SK-N-SH (cell line): ENCODE data around the gene ACVRL1. TPM values are rescaled to one million over a fixed set of nuclear protein-coding genes. Genes with fewer than 3 reads are reported as not detected.
A peak's percentile ranks its signal among the peaks of the same experiment; 100 is the strongest.

ENCODE experiments used
- CTCF ChIA-PET: fragments of 300-600, 350-600 bp; formaldehyde crosslinking; extraction: SDS; loops from one replicate; lab custom pipeline; 2021; lab: Yijun Ruan, JAX
- POLR2A ChIA-PET: fragments of 350-600 bp; sonication (Branson Sonifier 250); formaldehyde crosslinking; extraction: SDS; loops from one replicate; lab custom pipeline; 2020; ENCODE audit warnings: antibody characterized with exemption, inconsistent platforms; lab: Yijun Ruan, JAX
- DNase-seq: peaks from one replicate; pipeline ENCODE4 v3.0.0; 2012
- H2AFZ ChIP-seq: fragments of 200-600 bp; sonication (generic); 2 replicates; pipeline ENCODE4 v1.8.1; 2016; ENCODE audit warnings: antibody characterized with exemption, mild to moderate bottlenecking, low read depth
- H3F3A ChIP-seq: fragments of 200-600 bp; sonication (generic); replicated peaks from 2 replicates; pipeline ENCODE3; 2016; ENCODE audit warnings: antibody characterized with exemption, mild to moderate bottlenecking; ENCODE audit not compliant: insufficient read depth
- H3K27ac ChIP-seq, 2 experiments: fragments of 200-500 bp in 1 of 2; fragments of 200-600 bp in 1 of 2; sonication (Bioruptor generic) in 1 of 2; sonication (generic), shearing (Covaris generic) in 1 of 2; 2 replicates each; pipeline versions ENCODE4 v1.5.1 to v1.6.1; 2014 to 2016; ENCODE audit warnings: low read depth in 2 of 2, inconsistent platforms in 1 of 2, low read length in 1 of 2, mild to moderate bottlenecking in 1 of 2, mixed read lengths in 1 of 2
- H3K27me3 ChIP-seq: fragments of 200-600 bp; sonication (generic), shearing (Covaris generic); 2 replicates; pipeline ENCODE4 v1.6.1; 2016; ENCODE audit warnings: mixed run types; ENCODE audit not compliant: insufficient read depth
- H3K36me3 ChIP-seq, 2 experiments: fragments of 200-500 bp in 1 of 2; fragments of 200-600 bp in 1 of 2; sonication (Bioruptor generic) in 1 of 2; sonication (generic) in 1 of 2; replicated peaks in 1 of 2; 2 replicates each; pipeline versions ENCODE3 to v1.5.1; 2014 to 2016; ENCODE audit warnings: low read length in 1 of 2, mild to moderate bottlenecking in 1 of 2; ENCODE audit not compliant: insufficient read depth in 2 of 2, control insufficient read depth in 1 of 2
- H3K4me1 ChIP-seq, 2 experiments: fragments of 200-500 bp in 1 of 2; fragments of 200-600 bp in 1 of 2; sonication (Bioruptor generic) in 1 of 2; sonication (generic), shearing (Covaris generic) in 1 of 2; 2 replicates each; pipeline versions ENCODE4 v1.5.1 to v1.6.1; 2014 to 2016; ENCODE audit warnings: low read depth in 1 of 2, low read length in 1 of 2, mixed run types in 1 of 2; ENCODE audit not compliant: insufficient read depth in 2 of 2, control insufficient read depth in 1 of 2
- H3K4me2 ChIP-seq: fragments of 200-600 bp; sonication (generic), shearing (Covaris generic); 2 replicates; pipeline ENCODE4 v1.6.1; 2017; ENCODE audit warnings: mixed run types
- H3K4me3 ChIP-seq, 2 experiments: fragments of 200-500 bp in 1 of 2; fragments of 200-600 bp in 1 of 2; sonication (Bioruptor generic) in 1 of 2; sonication (generic), shearing (Covaris generic) in 1 of 2; 2 replicates each; pipeline versions ENCODE4 v1.5.1 to v1.8.1; 2014 to 2016; ENCODE audit warnings: low read depth in 2 of 2, inconsistent platforms in 1 of 2, low read length in 1 of 2, mild to moderate bottlenecking in 1 of 2, mixed read lengths in 1 of 2, moderate library complexity in 1 of 2
- H3K79me2 ChIP-seq: fragments of 200-600 bp; sonication (generic); 2 replicates; pipeline ENCODE4 v1.8.1; 2017; ENCODE audit warnings: mild to moderate bottlenecking; ENCODE audit not compliant: insufficient read depth
- H3K9ac ChIP-seq: fragments of 200-600 bp; sonication (generic); 2 replicates; pipeline ENCODE4 v1.6.1; 2017; ENCODE audit warnings: mixed run types
- H3K9me2 ChIP-seq: fragments of 200-600 bp; sonication (generic); 2 replicates; pipeline ENCODE4 v1.6.1; 2017; ENCODE audit warnings: mixed run types
- H3K9me3 ChIP-seq: fragments of 200-600 bp; sonication (generic); 2 replicates; pipeline ENCODE4 v1.6.1; 2017; ENCODE audit warnings: mixed run types, mild to moderate bottlenecking, moderate library complexity
- H4K20me1 ChIP-seq: fragments of 200-600 bp; sonication (generic); 2 replicates; pipeline ENCODE4 v1.6.1; 2017; ENCODE audit warnings: mild to moderate bottlenecking, mixed run types; ENCODE audit not compliant: insufficient read depth
- ELF1 ChIP-seq: IDR thresholded peaks from 2 replicates; pipeline ENCODE4 v1.4.0; 2012
- EP300 ChIP-seq, 2 experiments: IDR thresholded peaks; 2 replicates each; pipeline versions ENCODE4 v1.4.0 to v1.6.1; 2012; ENCODE audit warnings: borderline replicate concordance in 1 of 2, low read depth in 1 of 2, low read length in 1 of 2
- FOSL2 ChIP-seq: IDR thresholded peaks from 2 replicates; pipeline ENCODE4 v1.4.0; 2012; ENCODE audit warnings: low read depth, mild to moderate bottlenecking, moderate library complexity, borderline replicate concordance
- JUND ChIP-seq: IDR thresholded peaks from 2 replicates; pipeline ENCODE4 v1.4.0; 2012
- MXI1 ChIP-seq: IDR thresholded peaks from 2 replicates; pipeline ENCODE4 v1.6.1; 2012; ENCODE audit warnings: mild to moderate bottlenecking, low read depth, low read length, improper control_type of control experiment
- POLR2AphosphoS5 ChIP-seq: IDR thresholded peaks from 2 replicates; pipeline ENCODE4 v1.6.1; 2012; ENCODE audit warnings: low read depth, low read length
- WGBS: methylation state at CpG from one replicate; pipeline ENCODE4 v1.1.6; 2017; ENCODE audit warnings: low lambda C conversion rate; 5-methylcytosine and 5-hydroxymethylcytosine counted together
- polyA plus RNA-seq, 3 experiments: library from polyadenylated mRNA; depleted of rRNA; stranded (reverse); fragments of >200 nt; gene quantifications; 2 replicates each; pipeline ENCODE4 v1.2.3, GENCODE V29; 2012
- TF ChIP-seq, protein P1 (sequence below): fragments of 150-350 bp; IDR thresholded peaks from 2 replicates; pipeline ENCODE4 v1.6.1; 2017; ENCODE audit warnings: antibody characterized with exemption, low read length, low read depth, borderline replicate concordance
- TF ChIP-seq, protein P2 (sequence below): fragments of 200-600 bp; sonication (generic); IDR thresholded peaks from 2 replicates; pipeline ENCODE4 v1.6.1; 2017; ENCODE audit warnings: antibody characterized with exemption, mild to moderate bottlenecking, moderate library complexity

ACVRL1 gene
- polyA plus RNA-seq, 1 of the 3 experiments (the other 2 are of a cell fraction): 0.07 TPM

DNA sequence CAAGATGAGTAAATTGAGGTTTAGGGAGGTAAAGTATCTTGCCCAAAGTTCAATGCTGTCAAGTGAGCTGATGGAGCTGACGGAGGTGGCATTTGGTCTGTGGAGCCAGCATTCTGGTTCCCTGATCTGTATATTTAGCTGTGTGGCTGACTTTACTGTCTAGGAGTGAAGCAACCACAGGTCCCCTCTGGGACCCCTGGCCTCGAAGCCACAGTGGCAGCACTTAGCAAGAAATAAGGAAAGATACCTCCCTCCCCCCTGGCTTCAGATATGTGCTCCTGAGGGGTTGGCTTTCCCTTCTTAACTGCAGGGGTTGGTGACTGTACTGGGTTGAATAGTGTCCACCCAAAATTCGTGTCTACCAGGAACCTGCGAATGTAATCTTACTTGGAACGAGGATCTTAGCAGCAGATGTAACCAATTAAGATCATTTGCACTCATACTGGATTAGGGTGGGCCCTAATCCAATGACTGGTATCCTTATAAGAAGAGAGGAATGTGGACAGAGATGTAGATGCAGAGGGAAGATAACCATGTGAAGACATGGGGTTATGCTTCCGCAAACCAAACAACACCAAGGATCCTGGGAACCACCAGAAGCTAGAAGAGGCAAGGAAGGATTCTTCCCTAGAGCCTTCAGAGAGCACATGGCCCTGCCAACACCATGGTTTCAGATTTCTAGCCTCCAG, 42.2 kb downstream of the ACVRL1 start:
- Histone ChIP-seq H4K20me1 (no peaks in the 10 kb centered on the region), H3F3A (peaks cover 8% of the 10 kb centered on the region)
- TF ChIP-seq ELF1 (no peak), FOSL2 (no peak), JUND (no peak), MXI1 (no peak), POLR2AphosphoS5 (no peak)
- TF ChIP-seq, all 33 proteins: peak for 0
- Histone ChIP-seq H3K4me2 (no peak overlapping the region), H3K9me2 (no peaks in the 10 kb centered on the region), H3K9me3 (no peaks in the 10 kb centered on the region), H3K9ac (no peak overlapping the region), H3K4me1 (peaks cover 6 to 12% of the 10 kb centered on the region in 2 experiments; a peak in 2 of 4 replicates), H3K27ac (no peak overlapping the region), H2AFZ (no peak overlapping the region), H3K79me2 (peaks cover 17% of the 10 kb centered on the region), H3K36me3 (peaks cover 0 to 4% of the 10 kb centered on the region in 2 experiments), H3K27me3 (0 out of 2 replicates have a peak, but pooled peaks cover 9% of the 10 kb centered on the region), H3K4me3 (no peak overlapping the region)
- WGBS: 64% methylated on average over 6 of the region's 6 CpGs
- ChIA-PET POLR2A (interaction anchor here (1.3 kb wide), 1 partner anchor 32 kb away, joined by 3 read pairs; no protein-coding TSS in a partner anchor), CTCF (interaction anchor here (0.7 to 2.8 kb wide), 10 partner anchors 10 to 104 kb away, joined by 3 to 14 read pairs (median 4); no protein-coding TSS in a partner anchor)
- no peak for DNase-seq

DNA sequence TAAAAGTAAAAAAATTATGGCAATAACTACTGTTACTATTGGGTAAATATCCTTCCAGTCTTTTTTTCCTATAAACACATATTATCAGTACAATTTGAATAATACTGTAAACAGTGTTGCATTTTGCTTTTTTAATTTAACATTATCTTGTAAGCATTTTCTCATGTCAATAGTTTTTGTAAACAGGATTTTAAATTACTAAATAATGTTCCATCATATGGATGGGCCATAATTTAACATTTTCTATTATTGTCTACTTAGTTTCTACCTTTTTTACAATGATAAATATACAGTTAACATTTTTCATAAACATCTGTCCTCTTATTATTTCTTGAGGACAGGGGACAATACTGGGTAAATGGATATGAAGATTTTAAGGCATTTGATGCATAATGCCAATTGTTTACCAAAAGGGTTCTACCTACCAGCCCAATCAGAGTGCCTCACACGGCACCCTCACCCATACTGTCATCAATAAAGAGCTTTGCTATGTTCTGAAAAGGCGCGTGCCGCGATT, 43.4 kb downstream of the ACVRL1 start:
- Histone ChIP-seq H3K27ac (peak overlapping the region in 1 of 2 experiments; percentile 77; a peak in 2 of 4 replicates), H3K4me2 (peak overlapping the region; percentile 87), H4K20me1 (no peaks in the 10 kb centered on the region), H3K27me3 (0 out of 2 replicates have a peak, but pooled peaks cover 9% of the 10 kb centered on the region), H3K9ac (peak overlapping the region; percentile 67), H3K79me2 (peaks cover 29% of the 10 kb centered on the region), H3F3A (peaks cover 11% of the 10 kb centered on the region), H2AFZ (peak overlapping the region; percentile 86), H3K4me3 (peak overlapping the region; percentile 60 to 74), H3K9me2 (no peaks in the 10 kb centered on the region), H3K4me1 (peaks cover 6 to 19% of the 10 kb centered on the region in 2 experiments; a peak in 2 of 4 replicates)
- ChIA-PET CTCF (interaction anchor here (0.9 to 2.8 kb wide), 6 partner anchors 36 to 74 kb away, joined by 3 to 14 read pairs (median 3); no protein-coding TSS in a partner anchor), POLR2A (interaction anchor here (1.5 kb wide), 1 partner anchor 9 kb away, joined by 6 read pairs; no protein-coding TSS in a partner anchor)
- WGBS: 4% methylated on average over 5 of the region's 5 CpGs
- no peak for DNase-seq
- TF ChIP-seq, protein P1, sequence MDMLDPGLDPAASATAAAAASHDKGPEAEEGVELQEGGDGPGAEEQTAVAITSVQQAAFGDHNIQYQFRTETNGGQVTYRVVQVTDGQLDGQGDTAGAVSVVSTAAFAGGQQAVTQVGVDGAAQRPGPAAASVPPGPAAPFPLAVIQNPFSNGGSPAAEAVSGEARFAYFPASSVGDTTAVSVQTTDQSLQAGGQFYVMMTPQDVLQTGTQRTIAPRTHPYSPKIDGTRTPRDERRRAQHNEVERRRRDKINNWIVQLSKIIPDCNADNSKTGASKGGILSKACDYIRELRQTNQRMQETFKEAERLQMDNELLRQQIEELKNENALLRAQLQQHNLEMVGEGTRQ: no peak
- TF ChIP-seq, protein P2, sequence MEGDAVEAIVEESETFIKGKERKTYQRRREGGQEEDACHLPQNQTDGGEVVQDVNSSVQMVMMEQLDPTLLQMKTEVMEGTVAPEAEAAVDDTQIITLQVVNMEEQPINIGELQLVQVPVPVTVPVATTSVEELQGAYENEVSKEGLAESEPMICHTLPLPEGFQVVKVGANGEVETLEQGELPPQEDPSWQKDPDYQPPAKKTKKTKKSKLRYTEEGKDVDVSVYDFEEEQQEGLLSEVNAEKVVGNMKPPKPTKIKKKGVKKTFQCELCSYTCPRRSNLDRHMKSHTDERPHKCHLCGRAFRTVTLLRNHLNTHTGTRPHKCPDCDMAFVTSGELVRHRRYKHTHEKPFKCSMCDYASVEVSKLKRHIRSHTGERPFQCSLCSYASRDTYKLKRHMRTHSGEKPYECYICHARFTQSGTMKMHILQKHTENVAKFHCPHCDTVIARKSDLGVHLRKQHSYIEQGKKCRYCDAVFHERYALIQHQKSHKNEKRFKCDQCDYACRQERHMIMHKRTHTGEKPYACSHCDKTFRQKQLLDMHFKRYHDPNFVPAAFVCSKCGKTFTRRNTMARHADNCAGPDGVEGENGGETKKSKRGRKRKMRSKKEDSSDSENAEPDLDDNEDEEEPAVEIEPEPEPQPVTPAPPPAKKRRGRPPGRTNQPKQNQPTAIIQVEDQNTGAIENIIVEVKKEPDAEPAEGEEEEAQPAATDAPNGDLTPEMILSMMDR: no peak
- no peak for TF ChIP-seq EP300 (IDR thresholded peaks at IDR 0.05; ENCODE audit: borderline replicate concordance in 1 of 2, low read depth in 1 of 2, low read length in 1 of 2)
- TF ChIP-seq, all 33 proteins: peak for 0
- Histone ChIP-seq H3K9me3 (no peaks in the 10 kb centered on the region), H3K36me3 (no peaks in the 10 kb centered on the region)
